Epithelial cell of esophagus (primary cell): Measurements from ENCODE around the gene GUCY1A1.

ENCODE experiments used
- DNase-seq: peaks from one replicate; pipeline ENCODE4 v3.0.0; 2010; ENCODE audit warnings: low read depth
- H3K4me3 ChIP-seq: 2 replicates; pipeline ENCODE4 v1.5.1; 2011; ENCODE audit warnings: mild to moderate bottlenecking, low read length, control low read depth
- TF ChIP-seq, protein P1 (sequence below): IDR thresholded peaks from 2 replicates; pipeline ENCODE4 v1.5.1; 2011; ENCODE audit warnings: low read depth, mild to moderate bottlenecking, low read length, control low read depth, inconsistent platforms; ENCODE audit not compliant: insufficient read depth; ENCODE audit errors: missing control alignments

GUCY1A1 gene

DNA sequence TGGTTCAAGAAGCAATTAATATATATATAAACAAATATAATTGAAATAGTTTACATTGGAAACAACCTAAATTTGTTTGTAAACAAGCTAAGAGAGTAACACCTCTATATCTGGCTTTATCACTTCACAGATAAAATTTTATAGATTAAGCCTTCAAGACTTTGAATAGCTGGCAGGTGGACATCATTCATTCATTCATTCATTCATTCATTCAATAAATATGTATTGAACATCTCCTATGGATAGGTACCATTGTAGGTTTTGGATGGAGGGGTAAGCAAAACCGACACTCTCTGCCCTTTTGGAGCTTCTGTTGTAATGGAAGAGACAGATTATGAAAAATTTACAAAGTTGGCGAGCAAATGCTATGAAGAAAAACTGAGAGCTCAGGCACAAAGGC, 35.2 kb downstream of the GUCY1A1 start:
- DNase-seq: no peak
- no peak overlapping the region for H3K4me3 ChIP-seq
- TF ChIP-seq, protein P1, sequence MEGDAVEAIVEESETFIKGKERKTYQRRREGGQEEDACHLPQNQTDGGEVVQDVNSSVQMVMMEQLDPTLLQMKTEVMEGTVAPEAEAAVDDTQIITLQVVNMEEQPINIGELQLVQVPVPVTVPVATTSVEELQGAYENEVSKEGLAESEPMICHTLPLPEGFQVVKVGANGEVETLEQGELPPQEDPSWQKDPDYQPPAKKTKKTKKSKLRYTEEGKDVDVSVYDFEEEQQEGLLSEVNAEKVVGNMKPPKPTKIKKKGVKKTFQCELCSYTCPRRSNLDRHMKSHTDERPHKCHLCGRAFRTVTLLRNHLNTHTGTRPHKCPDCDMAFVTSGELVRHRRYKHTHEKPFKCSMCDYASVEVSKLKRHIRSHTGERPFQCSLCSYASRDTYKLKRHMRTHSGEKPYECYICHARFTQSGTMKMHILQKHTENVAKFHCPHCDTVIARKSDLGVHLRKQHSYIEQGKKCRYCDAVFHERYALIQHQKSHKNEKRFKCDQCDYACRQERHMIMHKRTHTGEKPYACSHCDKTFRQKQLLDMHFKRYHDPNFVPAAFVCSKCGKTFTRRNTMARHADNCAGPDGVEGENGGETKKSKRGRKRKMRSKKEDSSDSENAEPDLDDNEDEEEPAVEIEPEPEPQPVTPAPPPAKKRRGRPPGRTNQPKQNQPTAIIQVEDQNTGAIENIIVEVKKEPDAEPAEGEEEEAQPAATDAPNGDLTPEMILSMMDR: no peak

DNA sequence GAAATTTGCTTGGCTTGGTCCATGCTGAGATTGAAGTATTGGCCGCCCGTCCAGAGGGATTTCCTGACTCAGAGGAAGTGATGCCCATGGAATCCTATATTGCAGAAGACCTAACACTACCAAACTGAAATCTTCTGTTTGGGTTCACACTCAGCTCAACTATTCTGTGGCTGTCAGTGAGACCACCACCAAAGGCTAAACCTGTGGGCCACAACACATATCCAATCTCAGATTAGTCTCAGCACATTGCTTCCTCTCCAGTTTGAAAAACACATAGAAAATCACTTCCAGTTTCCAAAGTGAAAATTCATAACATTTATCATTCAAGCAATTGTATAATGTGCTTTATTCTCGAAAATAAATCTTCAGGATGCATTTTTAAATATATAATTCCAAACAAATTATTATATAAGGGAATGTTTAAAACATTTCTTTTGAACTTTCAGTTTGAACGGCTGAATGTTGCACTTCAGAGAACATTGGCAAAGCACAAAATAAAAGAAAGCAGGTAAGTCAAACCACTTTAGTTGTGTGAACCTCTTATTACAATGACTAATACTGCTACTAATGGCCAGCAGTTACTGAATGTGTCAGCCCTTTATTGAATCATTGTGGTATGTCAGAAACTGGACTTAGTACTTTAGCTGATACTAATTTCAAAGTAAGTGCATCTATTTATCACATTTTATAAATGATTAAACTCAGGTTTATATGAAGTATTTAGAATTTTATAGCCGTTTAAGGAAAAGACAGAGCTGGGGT, 37.0 kb downstream of the GUCY1A1 start:
- DNase-seq: peak; percentile 71
- no peak overlapping the region for H3K4me3 ChIP-seq
- TF ChIP-seq, protein P1: no peak

DNA sequence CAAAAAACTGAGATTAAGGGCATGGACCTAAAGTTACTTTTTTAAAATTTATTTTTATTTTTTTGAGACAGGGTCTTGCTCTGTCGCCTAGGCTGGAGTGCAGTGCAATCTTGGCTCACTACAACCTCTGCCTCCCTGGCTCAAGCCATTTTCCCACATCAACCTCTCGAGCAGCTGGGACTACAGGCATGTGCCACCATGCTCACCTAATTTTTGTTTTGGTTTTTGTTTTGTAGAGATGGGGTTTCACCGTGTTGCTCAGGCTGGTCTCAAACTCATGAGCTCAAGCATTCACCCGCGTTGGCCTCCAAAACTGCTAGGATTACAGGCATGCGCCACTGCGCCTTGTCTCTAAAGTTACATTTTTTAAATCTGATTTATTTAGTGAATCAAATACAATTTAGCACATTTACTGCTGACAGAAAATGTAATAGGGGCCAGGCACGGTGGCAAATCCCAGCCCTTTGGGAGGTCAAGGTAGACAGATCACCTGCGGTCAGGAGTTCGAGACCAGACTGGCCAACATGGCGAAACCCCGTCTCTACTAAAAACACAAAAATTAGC, 38.3 kb downstream of the GUCY1A1 start:
- TF ChIP-seq, protein P1: no peak
- no peak for DNase-seq
- H3K4me3 ChIP-seq: no peak overlapping the region

- DNase-seq: no peak
- no peak overlapping the region for H3K4me3 ChIP-seq
- TF ChIP-seq, protein P1: no peak
Observed at GRCh38 chr4:155705664-155706063, 39.0 kb downstream of the GUCY1A1 start.

DNA sequence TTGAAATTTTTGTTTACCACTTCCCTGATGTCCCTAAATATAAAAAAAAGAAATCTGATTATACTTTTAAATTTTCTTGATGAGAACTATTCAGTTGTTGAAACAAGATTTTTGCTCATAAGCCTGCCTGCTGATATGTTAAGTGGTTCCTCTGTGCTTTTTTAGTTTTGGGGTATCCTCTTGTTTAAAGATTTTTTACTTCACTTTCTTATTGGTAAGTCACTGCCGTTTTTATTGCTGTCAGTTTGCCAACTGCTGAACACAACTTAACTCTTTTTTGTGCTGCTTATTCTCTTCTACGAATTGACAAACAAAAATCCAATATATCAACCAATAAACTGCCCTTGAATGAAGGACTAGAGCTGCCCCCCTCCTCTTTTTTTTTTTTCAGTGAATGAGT, 39.5 kb downstream of the GUCY1A1 start:
- TF ChIP-seq, protein P1: no peak
- H3K4me3 ChIP-seq: no peak overlapping the region

GRCh38 chr4:155707251-155707650, 40.6 kb downstream of the GUCY1A1 start:
- H3K4me3 ChIP-seq: no peak overlapping the region
- TF ChIP-seq, protein P1: no peak
- no peak for DNase-seq

More for the DNA sequence above, 39.5 kb downstream of the GUCY1A1 start:
- DNase-seq: no peak
